Immature natural killer cell (primary cell): ENCODE measurements around the gene CLDND2. TPM values are rescaled to one million over a fixed set of nuclear protein-coding genes. Genes with fewer than 3 reads are reported as not detected.

ENCODE experiments used
- DNase-seq, 3 donors: peaks; one replicate each; pipeline ENCODE4 v3.0.0; 2022; ENCODE audit warnings: mixed read lengths in 1 of 3
- H3K27ac Mint-ChIP-seq, 6 donors: one replicate each; pipeline ENCODE4 v1.8.0; 2020; ENCODE audit warnings: mixed read lengths in 6 of 6, mild to moderate bottlenecking in 5 of 6, inconsistent platforms in 4 of 6, moderate library complexity in 3 of 6
- H3K27me3 Mint-ChIP-seq, 3 donors: one replicate each; pipeline ENCODE4 v1.8.0; 2020 to 2021; ENCODE audit warnings: low read depth in 3 of 3, mild to moderate bottlenecking in 3 of 3, mixed read lengths in 3 of 3, moderate library complexity in 3 of 3, inconsistent platforms in 1 of 3
- H3K36me3 Mint-ChIP-seq, 3 donors: one replicate each; pipeline ENCODE4 v1.8.0; 2020; ENCODE audit warnings: mixed read lengths in 3 of 3, inconsistent platforms in 2 of 3, mild to moderate bottlenecking in 2 of 3
- H3K4me1 Mint-ChIP-seq, 2 donors: one replicate each; pipeline ENCODE4 v1.8.0; 2020; ENCODE audit warnings: inconsistent platforms in 2 of 2, mild to moderate bottlenecking in 2 of 2, mixed read lengths in 2 of 2, moderate library complexity in 1 of 2
- H3K4me3 Mint-ChIP-seq, 5 donors: one replicate each; pipeline ENCODE4 v1.8.0; 2020; ENCODE audit warnings: mild to moderate bottlenecking in 5 of 5, mixed read lengths in 5 of 5, inconsistent platforms in 3 of 5, moderate library complexity in 3 of 5
- H3K9me3 Mint-ChIP-seq, 6 donors: one replicate each; pipeline ENCODE4 v1.8.0; 2020; ENCODE audit warnings: mild to moderate bottlenecking in 6 of 6, mixed read lengths in 6 of 6, inconsistent platforms in 4 of 6, moderate library complexity in 3 of 6
- polyA plus RNA-seq, 3 donors: library from polyadenylated mRNA; unstranded; fragments of 300-500 nt; fragmentation: Illumina TruSeq; gene quantifications; one replicate each; pipeline ENCODE4 v1.2.3, GENCODE V29; 2021

The CLDND2 gene
- polyA plus RNA-seq, 3 donors from 2014 or later, result 0.83 TPM; not detected in 2

DNA sequence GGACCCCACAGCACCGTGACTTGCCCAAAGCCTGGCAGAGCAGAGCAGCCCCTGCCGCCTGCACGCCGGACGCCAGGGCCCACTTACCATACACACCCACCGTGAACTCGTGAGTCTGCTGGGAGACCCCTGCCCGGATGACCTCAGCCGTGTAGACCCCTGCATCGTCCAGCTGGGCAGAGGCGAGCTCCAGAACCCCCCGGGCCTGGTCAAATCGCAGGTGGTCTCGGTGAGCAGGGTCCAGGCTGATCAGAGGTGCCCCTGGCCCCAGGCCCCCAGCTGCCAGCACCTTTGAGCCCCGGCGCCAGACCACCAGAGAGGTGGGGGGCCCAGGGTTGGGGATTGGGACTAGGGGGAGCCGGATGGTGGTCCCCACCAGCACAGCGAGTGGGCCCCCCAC, 27.7 kb downstream of the CLDND2 start:
- no peak for DNase-seq
- Mint-ChIP-seq H3K36me3 (peaks cover 0 to 5% (median 4%) of the 10 kb centered on the region in 3 donors), H3K27me3 (peaks cover 0 to 8% (median 5%) of the 10 kb centered on the region in 3 donors), H3K4me1 (peaks cover 15 to 16% of the 10 kb centered on the region in 2 donors), H3K4me3 (peak overlapping the region; percentile 59 to 80 (median 67)), H3K27ac (peak overlapping the region in 2 of 6 donors; percentile 39 to 61), H3K9me3 (no peaks in the 10 kb centered on the region)

GRCh38 chr19:51339687-51340656, 28.8 kb downstream of the CLDND2 start:
- peak; percentile 72 to 75 (median 73) for DNase-seq
- Mint-ChIP-seq H3K27ac (peak overlapping the region in 4 of 6 donors; percentile 79 to 87 (median 82)), H3K27me3 (peaks cover 0 to 8% (median 5%) of the 10 kb centered on the region in 3 donors), H3K4me1 (peaks cover 15 to 16% of the 10 kb centered on the region in 2 donors), H3K9me3 (no peaks in the 10 kb centered on the region), H3K4me3 (peak overlapping the region; percentile 86 to 94 (median 88)), H3K36me3 (peaks cover 0 to 8% (median 3%) of the 10 kb centered on the region in 3 donors)

- Mint-ChIP-seq H3K36me3 (peaks cover 0 to 6% (median 0%) of the 10 kb centered on the region in 3 donors), H3K9me3 (no peaks in the 10 kb centered on the region), H3K4me1 (peaks cover 15 to 16% of the 10 kb centered on the region in 2 donors), H3K4me3 (peak overlapping the region; percentile 86 to 94 (median 88)), H3K27ac (peak overlapping the region in 4 of 6 donors; percentile 79 to 87 (median 82)), H3K27me3 (peaks cover 0 to 8% (median 5%) of the 10 kb centered on the region in 3 donors)
- DNase-seq, result no peak
Measured at GRCh38 chr19:51339313-51339686, 29.5 kb downstream of the CLDND2 start.

DNA sequence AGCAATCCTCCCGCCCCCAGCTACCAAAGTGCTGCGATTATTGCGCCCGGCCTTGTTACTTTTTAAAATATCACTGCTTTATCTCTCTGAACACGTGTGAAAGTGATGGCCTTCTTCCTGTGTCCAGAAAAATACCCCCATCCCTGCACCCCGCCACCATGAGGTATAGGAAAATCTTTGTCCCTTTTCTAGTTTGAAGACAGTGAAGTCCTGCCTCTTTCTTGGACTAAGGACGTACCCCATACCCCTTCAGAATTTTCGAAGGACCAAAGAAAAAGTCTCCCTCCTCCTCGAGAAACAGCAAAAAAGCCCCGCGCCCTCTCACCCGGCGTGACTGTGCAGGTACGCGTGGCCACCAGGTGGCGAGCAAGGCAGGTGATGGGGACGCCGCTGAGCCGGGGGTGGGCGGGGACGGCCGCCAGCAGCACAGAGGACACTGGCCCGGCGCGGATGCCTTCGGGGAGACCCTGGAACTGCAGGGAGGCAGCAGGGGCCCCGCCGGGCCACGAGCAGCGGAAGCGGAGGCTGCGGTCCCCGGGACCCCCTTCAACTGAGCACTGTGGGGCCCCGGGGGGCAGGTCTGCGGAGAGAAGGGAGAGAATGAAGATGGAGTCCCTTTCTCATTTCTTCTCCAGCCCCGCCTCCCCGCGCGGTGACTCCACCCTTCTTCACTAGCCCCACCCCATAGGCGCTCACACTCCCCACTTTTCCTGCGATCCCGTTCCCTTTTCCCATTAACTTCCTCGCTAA, 30.1 kb downstream of the CLDND2 start:
- DNase-seq, result peak; percentile 79 to 85 (median 84)

DNA sequence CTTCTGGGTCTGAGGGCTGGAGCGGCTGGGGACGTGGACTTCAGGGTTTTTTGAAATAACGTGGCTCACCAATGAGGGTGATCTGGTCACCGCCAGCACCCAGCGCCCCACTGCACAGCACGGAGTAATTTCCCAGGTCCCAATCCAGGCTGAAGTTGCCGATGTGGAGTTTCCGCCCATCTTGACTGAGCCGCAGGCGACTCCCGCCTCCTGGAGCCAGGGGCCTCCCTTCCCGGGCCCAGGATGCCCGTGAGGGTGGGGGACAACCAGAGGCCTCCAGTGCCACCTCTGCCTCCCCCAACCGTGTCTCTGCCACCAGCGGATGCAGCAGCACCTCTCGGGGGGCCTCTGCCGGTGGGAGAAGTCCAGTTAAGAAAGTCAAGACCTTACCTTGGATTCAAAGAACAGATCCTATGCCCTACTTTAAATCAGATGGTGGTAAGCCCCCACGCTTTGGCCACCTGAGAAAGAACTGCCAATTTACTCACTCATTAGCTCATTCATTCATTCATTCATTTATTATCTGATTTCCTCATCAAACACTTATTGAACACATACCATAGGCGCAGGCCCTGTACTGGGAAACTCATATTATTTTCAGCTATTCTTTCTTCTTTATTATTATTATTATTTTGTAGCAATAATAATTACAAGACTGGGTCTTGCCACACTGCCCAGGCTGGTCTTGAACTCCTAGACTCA, 30.8 kb downstream of the CLDND2 start:
- DNase-seq, result no peak
- Mint-ChIP-seq H3K36me3 (peaks cover 0 to 6% (median 0%) of the 10 kb centered on the region in 3 donors), H3K27ac (peak overlapping the region in 1 of 6 donors; percentile 46), H3K9me3 (no peaks in the 10 kb centered on the region), H3K27me3 (peaks cover 0 to 8% (median 5%) of the 10 kb centered on the region in 3 donors), H3K4me3 (peak overlapping the region; percentile 86 to 94 (median 88)), H3K4me1 (peaks cover 15 to 16% of the 10 kb centered on the region in 2 donors)

More for the DNA sequence above, 30.1 kb downstream of the CLDND2 start:
- Mint-ChIP-seq H3K27ac (peak overlapping the region in 5 of 6 donors; percentile 45 to 81 (median 69)), H3K4me3 (peak overlapping the region; percentile 86 to 94 (median 88)), H3K4me1 (peaks cover 15 to 16% of the 10 kb centered on the region in 2 donors), H3K27me3 (peaks cover 0 to 8% (median 5%) of the 10 kb centered on the region in 3 donors), H3K9me3 (no peaks in the 10 kb centered on the region), H3K36me3 (peaks cover 0 to 6% (median 0%) of the 10 kb centered on the region in 3 donors)

DNA sequence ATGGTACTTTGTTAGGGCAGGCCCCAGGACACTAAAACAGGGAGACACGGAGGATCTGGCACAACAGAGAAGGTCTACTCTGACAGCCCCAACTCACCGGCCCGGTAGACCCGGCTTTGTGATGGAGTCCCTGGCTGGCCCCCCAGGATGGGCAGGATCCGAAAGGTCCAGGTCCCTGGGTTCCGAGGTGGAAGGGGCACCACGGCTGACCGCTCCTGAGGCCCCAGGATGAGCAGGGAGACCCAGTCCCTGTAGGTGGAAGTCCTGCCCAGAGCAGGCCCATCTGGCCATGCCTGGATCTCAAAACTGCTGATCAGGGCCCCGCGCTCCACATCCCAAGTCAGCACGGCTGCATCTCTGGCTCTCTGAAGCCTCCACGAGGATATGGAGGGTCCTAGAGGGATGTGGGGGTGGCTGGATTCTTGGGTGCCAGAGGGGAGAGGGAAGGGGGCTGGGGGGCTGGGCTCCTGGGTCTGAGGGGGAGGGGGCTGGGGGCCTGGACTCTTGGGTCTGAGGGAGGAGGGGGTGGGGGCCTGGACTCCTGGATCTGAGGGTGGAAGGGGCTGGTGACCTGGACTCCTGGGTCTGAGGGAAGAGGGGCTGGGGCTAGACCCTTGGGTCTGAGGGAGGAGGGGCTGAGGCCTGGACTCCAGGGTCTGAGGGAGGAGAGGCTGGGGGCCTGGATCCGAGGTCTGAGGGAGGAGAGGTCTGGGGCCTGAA, 31.5 kb downstream of the CLDND2 start:
- H3K4me1 Mint-ChIP-seq, result peaks cover 15 to 16% of the 10 kb centered on the region in 2 donors
- no peak for DNase-seq
- no peak overlapping the region for H3K4me3 Mint-ChIP-seq
- no peaks in the 10 kb centered on the region for H3K9me3 Mint-ChIP-seq
- H3K27ac Mint-ChIP-seq, result no peak overlapping the region
- H3K27me3 Mint-ChIP-seq, result peaks cover 0 to 8% (median 5%) of the 10 kb centered on the region in 3 donors
- H3K36me3 Mint-ChIP-seq, result peaks cover 0 to 6% (median 0%) of the 10 kb centered on the region in 3 donors

DNA sequence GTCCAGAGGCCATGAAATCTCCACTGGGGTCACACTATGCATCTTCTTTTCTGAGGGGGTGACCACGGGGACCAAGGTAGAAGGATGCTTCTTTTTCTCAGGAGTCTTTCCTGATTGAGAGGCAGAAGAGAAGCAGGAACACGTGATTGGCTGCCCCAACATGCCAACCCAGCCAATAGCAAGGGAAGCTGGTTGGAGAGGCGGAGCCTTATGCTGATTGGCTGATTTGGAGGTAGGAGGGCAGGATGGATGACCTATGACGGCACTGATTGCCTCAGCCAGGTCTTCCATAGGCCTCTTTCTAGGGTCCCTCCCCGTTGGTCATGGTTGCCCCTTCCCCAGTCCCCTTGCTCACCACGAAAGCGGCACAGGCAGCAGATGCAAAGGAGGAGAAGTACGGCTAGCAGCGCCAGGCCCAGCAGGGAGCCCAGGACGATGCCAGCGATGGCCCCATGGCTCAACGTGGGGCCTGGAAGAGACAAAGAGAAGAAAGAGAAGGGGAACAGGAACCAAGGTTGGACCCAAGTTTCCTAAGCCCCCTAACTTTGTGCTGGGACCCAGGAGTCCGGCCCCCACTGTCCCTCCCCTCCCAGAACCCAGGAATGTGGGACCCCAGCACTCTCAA, 34.9 kb downstream of the CLDND2 start:
- peaks cover 3 to 12% (median 6%) of the 10 kb centered on the region in 3 donors for H3K27me3 Mint-ChIP-seq
- DNase-seq, result no peak
- no peaks in the 10 kb centered on the region for H3K9me3 Mint-ChIP-seq
- no peak overlapping the region for H3K4me3 Mint-ChIP-seq
- peaks cover 5 to 8% of the 10 kb centered on the region in 2 donors for H3K4me1 Mint-ChIP-seq
- H3K36me3 Mint-ChIP-seq, result peaks cover 0 to 6% (median 0%) of the 10 kb centered on the region in 3 donors
- no peak overlapping the region for H3K27ac Mint-ChIP-seq

GRCh38 chr19:51331716-51332115, 37.1 kb downstream of the CLDND2 start:
- Mint-ChIP-seq H3K36me3 (peaks cover 0 to 6% (median 0%) of the 10 kb centered on the region in 3 donors), H3K4me1 (peaks cover 7 to 11% of the 10 kb centered on the region in 2 donors), H3K4me3 (no peak overlapping the region), H3K27ac (no peak overlapping the region), H3K9me3 (peaks cover 0 to 1% (median 0%) of the 10 kb centered on the region in 6 donors), H3K27me3 (peaks cover 9 to 21% (median 12%) of the 10 kb centered on the region in 3 donors)
- DNase-seq, result no peak

DNA sequence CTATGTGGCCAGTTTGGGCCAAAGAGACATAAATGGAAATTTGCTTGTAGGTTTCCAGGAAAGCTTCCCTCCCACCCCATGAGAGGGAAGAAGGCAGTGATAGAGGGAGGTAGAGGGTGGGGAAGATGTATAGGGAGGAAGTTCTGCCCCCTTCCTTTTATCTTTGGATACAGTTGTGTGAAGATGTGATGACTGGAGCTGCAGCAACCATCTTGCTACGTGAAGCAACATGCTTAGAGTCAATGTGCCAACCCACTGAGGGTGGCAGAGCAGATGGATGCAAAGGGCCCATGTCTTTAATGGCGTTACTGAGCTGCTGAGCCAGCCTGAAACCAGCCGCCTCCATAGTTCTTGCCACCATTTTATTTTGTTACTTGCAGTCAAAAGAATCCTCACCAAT, 37.6 kb downstream of the CLDND2 start:
- Mint-ChIP-seq H3K9me3 (peaks cover 0 to 1% (median 0%) of the 10 kb centered on the region in 6 donors), H3K36me3 (peaks cover 0 to 6% (median 0%) of the 10 kb centered on the region in 3 donors), H3K4me3 (no peak overlapping the region), H3K27ac (no peak overlapping the region), H3K27me3 (peaks cover 9 to 23% (median 12%) of the 10 kb centered on the region in 3 donors), H3K4me1 (peaks cover 7 to 11% of the 10 kb centered on the region in 2 donors)
- DNase-seq, result no peak

DNA sequence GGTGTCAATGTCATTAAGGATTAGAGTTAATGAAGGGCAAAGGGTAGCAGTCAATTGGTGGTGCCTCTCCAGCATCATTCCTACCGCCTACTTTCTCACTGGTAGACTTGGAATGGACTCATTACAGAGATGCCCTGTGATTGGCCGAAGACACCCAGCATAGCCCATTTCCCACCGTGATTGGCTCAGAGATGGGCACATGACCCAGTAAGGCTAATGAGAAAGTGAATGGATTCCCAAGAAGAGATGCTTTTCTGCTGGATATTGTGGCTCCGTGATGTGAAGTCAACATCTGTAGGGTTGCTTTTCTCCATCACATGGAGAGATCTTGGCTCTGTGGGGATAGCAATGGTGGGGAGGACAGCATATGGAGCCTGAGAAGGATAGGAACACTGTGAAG, 38.4 kb downstream of the CLDND2 start:
- Mint-ChIP-seq H3K4me1 (peaks cover 7 to 11% of the 10 kb centered on the region in 2 donors), H3K4me3 (no peak overlapping the region), H3K27me3 (peaks cover 12 to 26% (median 13%) of the 10 kb centered on the region in 3 donors), H3K9me3 (peaks cover 0 to 1% (median 0%) of the 10 kb centered on the region in 6 donors), H3K36me3 (peaks cover 0 to 6% (median 0%) of the 10 kb centered on the region in 3 donors), H3K27ac (no peak overlapping the region)
- no peak for DNase-seq

GRCh38 chr19:51329411-51329810, 39.4 kb downstream of the CLDND2 start:
- DNase-seq, result no peak
- H3K36me3 Mint-ChIP-seq, result no peaks in the 10 kb centered on the region
- H3K4me1 Mint-ChIP-seq, result peaks cover 7 to 11% of the 10 kb centered on the region in 2 donors
- H3K4me3 Mint-ChIP-seq, result no peak overlapping the region
- no peak overlapping the region for H3K27ac Mint-ChIP-seq
- peaks cover 12 to 26% (median 13%) of the 10 kb centered on the region in 3 donors for H3K27me3 Mint-ChIP-seq
- peaks cover 0 to 1% (median 0%) of the 10 kb centered on the region in 6 donors for H3K9me3 Mint-ChIP-seq
